HCEC 1CT (cell line): ENCODE measurements around the gene HSPA13.
"Not testable (repeated sequence)": the region's sequence is repeated elsewhere in the genome, so short reads cannot be mapped to it uniquely, and the experiment has no call there.

Experiments used
- DNase-seq: peaks from one replicate; pipeline ENCODE4 v3.0.0-alpha.2; 2017

The HSPA13 gene

GRCh38 chr21:14382835-14383595 is at the start of gene HSPA13:
HSPA13 (minus strand) TSS chr21:14383146; CDS start chr21:14383119, 27 bp downstream.
- DNase-seq, result peak; percentile 100

- no peak for DNase-seq
These were observed 36.0 kb upstream of the HSPA13 start for GRCh38 chr21:14418920-14419319.

- DNase-seq, result no peak
These were observed 32.1 kb upstream of the HSPA13 start for GRCh38 chr21:14414932-14415508.

GRCh38 chr21:14405962-14406361 is 23.0 kb upstream of the HSPA13 start:
- DNase-seq, result no peak

GRCh38 chr21:14405225-14405624 is 22.3 kb upstream of the HSPA13 start:
- DNase-seq, result no peak

GRCh38 chr21:14403681-14404318 is 20.9 kb upstream of the HSPA13 start:
- DNase-seq, result peak; percentile 4

GRCh38 chr21:14401217-14401616 is 18.3 kb upstream of the HSPA13 start:
- no peak for DNase-seq

- DNase-seq, result no peak
These were observed 5.3 kb upstream of the HSPA13 start for GRCh38 chr21:14388282-14388681.

- DNase-seq, result no peak
These were observed 1.5 kb upstream of the HSPA13 start for GRCh38 chr21:14384453-14384852.

- DNase-seq, result peak; percentile 3
These were observed 742 bp upstream of the HSPA13 start for GRCh38 chr21:14383596-14384180.

- no peak for DNase-seq
These were observed 486 bp downstream of the HSPA13 start for GRCh38 chr21:14382486-14382834.

GRCh38 chr21:14376854-14377253 is 6.1 kb downstream of the HSPA13 start:
- DNase-seq, result no peak

- DNase-seq, result no peak
These were observed 15.9 kb downstream of the HSPA13 start for GRCh38 chr21:14366998-14367397.

GRCh38 chr21:14361958-14362357 is 21.0 kb downstream of the HSPA13 start:
- no peak for DNase-seq

GRCh38 chr21:14358775-14359174 is 24.2 kb downstream of the HSPA13 start:
- DNase-seq, result no peak

- no peak for DNase-seq
These were observed 26.2 kb downstream of the HSPA13 start for GRCh38 chr21:14356746-14357145.

GRCh38 chr21:14354515-14354914 is 28.4 kb downstream of the HSPA13 start:
- DNase-seq, result no peak

GRCh38 chr21:14353726-14354125 is 29.2 kb downstream of the HSPA13 start:
- DNase-seq, result no peak

- no peak for DNase-seq
These were observed 29.7 kb downstream of the HSPA13 start for GRCh38 chr21:14353231-14353630.

- DNase-seq, result not testable (repeated sequence)
These were observed 55.6 kb downstream of the HSPA13 start for GRCh38 chr21:14327346-14327745.

GRCh38 chr21:14325595-14325994 is 57.4 kb downstream of the HSPA13 start:
- no peak for DNase-seq
